Measurements from ENCODE around the gene LIME1.
"Not testable (repeated sequence)": the region's sequence is repeated elsewhere in the genome, so short reads cannot be mapped to it uniquely, and the experiment has no call there.

Gene LIME1

DNA sequence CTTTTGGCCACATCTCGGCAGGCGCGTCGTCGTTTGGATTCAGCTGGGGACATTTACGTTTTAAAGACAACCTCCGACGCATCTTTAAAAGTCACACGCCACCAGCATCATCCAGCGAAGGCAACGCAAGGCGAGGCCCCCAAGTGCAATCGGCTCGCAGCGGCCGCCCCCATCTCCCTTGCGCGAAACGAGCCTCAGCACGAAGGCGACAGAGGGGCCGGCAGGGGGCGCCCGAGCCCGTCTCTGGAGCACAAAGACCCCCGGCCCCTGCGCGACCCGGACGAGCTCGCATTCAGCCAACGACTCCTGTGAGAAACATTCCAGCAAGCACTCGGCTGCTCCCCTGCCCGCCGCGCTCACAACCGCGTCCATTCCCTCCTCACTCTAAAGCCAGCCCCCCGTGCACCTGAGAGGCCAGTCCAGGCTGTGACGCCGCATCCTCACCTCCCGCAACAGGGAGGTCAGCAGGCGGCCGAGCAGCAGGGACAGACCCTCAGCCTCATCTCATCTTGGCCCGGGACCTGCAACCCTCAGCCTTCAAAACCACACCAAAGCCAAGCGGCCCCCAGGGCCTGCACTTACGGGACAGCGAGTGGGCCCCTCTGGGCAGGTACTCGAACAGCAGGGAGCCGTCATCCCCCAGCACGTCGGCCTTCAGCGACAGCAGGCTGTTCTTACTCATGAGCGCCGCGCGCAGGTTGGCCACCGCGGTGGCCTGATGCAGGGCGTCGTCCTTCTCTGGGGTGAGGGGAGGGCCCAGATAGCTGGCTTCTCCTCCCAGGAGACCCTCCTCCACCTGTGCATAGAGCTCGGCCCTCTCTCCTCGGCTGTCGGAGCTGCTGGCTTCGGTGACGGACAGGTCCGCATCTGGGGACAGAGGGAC lies 38.9 kb downstream of the LIME1 start:
- DNase-seq, result peak; percentile 40

DNA sequence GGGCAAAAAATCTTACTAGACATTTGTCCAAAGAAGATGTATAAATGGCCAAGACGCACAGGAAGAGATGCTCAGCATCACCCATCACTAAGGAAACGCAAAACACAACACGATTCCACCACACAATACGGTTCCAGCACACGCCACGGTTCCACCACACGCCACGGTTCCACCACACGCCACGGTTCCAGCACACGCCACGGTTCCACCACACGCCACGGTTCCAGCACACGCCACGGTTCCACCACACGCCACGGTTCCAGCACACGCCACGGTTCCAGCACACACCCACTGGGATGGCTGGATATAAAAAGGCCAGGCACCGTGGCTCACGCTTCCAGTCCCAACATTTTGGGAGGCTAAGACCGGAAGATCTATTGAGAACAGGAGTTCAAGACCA lies 40.4 kb downstream of the LIME1 start:
- not testable (repeated sequence) for DNase-seq

- DNase-seq, result no peak
Measured at GRCh38 chr20:63777614-63778013, 41.1 kb downstream of the LIME1 start.

- DNase-seq, result no peak
Measured at GRCh38 chr20:63778034-63778752, 41.7 kb downstream of the LIME1 start.

GRCh38 chr20:63778857-63779256 lies 42.4 kb downstream of the LIME1 start:
- DNase-seq, result no peak

- no peak for DNase-seq
Measured at GRCh38 chr20:63781181-63781580, 44.7 kb downstream of the LIME1 start.

DNA sequence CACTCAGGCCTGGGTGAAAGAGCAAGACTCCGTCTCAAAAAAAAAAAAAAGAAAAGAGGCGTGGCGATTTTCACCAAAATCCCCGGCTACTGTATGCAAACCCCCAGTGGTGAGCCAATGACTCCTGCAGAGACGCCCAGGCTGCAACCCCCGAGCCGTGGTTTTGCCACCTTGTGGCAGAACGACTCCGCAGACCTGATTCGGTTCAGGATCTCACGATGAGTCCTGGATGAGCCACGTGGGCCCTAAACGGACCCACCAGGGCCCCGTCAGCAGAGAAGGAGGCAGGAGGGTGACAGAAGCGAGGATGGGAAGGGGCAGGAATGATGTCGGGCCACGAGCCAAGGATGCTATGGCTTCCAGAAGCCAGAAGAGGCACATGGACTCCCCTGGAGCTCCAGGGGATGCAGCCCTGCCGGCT lies 45.6 kb downstream of the LIME1 start:
- DNase-seq, result peak; percentile 29

DNA sequence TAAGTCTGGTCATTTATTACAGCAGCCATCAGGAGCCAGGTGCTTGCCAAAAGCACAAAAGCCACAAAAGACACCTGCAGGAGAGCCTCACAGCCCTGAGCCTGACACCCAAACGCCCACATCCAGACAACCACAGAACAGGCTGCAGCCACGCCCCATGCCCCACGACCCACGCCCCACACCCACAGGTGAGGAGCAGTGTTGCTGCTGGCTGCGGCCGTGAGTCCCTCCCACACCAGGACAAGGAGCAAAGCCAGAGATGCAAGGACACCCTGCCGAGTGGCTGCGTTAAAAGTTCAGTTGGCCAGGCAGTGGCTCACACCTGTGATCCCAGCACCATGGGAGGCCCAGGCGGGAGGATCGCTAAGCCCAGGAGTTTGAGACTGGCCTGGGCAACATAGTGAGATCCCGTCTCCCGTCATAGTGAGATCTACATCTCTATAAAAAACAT lies 46.1 kb downstream of the LIME1 start:
- DNase-seq, result no peak

GRCh38 chr20:63783970-63784369 lies 47.5 kb downstream of the LIME1 start:
- no peak for DNase-seq

DNA sequence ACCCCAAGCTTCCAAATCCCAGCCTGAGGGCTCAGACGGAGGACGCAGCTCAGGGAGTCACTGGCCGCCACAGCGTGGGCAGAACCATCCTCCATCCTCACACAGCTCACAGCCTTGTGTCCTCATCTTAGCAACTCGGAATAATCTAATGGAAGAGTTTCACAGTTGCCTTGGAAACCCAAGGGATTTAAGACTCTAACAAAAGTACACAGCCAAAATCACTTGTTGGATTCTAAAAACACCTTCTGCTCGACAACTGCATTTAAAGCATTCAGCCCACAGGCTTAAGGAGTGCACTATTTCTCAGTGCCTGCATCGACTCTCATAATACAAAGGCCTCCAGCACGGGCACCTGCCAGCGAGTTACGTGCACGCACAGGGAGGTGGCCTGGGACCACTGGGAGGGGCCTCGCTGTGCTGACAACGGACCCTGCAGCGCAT lies 49.2 kb downstream of the LIME1 start:
- DNase-seq, result no peak

DNA sequence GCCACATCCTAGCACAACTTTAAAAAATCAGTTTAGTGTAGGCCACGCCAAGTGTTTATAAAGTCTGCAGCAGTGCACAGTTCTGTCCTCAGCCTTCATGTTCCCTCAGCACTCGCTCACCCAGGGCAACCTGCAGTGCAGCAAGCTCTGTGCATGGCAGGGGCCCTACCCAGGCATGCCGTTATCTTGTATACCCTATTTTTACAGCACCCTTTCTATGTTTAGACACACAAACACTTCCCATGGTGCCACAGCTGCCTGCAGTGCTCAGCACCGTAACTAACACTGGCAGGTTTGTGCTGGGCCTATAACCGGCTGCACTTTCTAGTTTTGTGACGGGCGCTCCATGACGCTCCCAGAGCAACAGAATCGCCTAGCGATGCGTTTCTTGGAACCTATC lies 50.8 kb downstream of the LIME1 start:
- no peak for DNase-seq

DNA sequence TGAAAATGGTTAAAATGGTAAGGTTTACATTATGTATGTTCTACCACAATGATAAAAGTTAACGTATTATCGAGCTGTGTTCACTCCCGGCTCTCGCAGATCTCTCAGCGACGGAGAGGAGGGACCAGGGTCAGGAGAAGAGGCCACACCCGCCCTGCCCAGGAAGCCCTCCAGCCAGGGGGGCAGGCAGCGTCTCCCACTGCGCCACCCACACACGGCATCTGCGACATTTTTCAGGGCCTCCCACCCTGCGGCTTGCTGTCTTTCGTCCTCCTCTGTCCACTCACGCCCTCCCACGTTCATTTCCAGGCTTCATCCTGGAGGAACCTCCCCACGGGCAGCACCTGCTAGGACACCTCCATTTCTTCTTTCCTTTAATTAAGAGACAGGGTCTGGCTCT lies 51.3 kb downstream of the LIME1 start:
- DNase-seq, result no peak

Data from stimulated activated CD4-positive, alpha-beta T cell treated with anti-CD3 and anti-CD28 coated beads, Interleukin-4, amount 100 ng/mL, for 1 hour (primary cell).